GM18517 (cell line): ENCODE data around the gene ITGB1.

Experiments used
- ATAC-seq: cut with Tn5 transposase; IDR thresholded peaks from one replicate; pipeline ENCODE4 v1.9.1; 2021; ENCODE audit warnings: mild to moderate bottlenecking, moderate library complexity; ENCODE audit not compliant: unreplicated experiment

Gene ITGB1

DNA sequence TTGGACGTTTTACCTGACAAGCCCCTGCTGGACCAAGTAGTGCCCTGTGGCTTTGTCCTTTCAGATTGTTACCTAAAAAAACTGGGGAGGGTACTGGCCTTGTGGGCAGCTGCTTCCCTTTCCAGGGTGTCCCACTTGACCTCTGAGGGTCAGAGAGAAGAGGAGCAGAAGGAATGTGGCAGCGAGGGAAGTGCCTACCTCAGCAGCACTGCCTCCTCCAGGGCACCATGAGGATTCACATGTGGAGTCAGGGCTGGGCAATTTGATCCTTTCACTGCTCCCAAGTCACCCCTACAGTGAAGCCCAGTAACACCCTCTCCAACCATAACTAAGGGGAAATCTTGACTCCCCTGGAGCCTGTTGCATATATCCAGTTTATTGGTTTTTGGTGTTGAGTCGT lies 64.6 kb downstream of the ITGB1 start:
- ATAC-seq, result no peak

DNA sequence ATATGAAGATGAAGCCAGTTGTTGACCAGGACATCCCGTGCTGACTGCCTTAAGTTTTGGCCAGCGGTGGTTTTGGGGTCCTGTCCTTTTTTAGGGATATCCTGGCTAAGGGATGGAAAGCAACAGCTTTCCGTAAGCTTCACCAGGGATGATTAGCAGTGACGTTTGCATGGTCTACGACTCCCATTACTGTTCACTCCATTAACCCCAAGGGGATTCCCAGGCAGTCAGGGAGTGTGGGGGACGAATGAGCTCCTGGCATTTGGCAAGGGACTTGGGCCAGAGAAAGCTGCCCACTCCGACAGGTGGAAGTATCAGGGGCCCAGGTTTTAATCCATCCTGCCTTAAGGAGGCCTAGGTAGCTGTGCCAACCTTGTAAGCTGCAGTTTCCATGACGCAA lies 66.8 kb downstream of the ITGB1 start:
- no peak for ATAC-seq

DNA sequence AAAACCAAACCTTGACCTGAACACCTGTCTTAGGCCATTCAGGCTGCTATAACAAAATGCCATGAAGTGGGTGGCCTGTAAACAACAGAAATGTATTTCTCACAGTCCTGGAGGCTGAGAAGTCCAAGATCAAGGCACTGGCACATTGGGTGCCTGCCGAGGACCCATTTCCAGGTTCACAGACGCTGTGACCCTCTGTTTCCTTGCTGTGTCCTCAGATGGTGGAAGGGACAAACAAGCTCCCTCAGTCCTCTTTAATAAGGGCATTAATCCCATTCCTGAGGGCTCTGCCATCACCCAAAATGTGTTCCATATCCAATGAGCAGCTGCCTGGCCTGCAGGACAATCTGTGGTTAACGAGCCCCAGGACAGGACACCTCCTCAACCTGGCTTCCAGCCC lies 67.6 kb downstream of the ITGB1 start:
- no peak for ATAC-seq

DNA sequence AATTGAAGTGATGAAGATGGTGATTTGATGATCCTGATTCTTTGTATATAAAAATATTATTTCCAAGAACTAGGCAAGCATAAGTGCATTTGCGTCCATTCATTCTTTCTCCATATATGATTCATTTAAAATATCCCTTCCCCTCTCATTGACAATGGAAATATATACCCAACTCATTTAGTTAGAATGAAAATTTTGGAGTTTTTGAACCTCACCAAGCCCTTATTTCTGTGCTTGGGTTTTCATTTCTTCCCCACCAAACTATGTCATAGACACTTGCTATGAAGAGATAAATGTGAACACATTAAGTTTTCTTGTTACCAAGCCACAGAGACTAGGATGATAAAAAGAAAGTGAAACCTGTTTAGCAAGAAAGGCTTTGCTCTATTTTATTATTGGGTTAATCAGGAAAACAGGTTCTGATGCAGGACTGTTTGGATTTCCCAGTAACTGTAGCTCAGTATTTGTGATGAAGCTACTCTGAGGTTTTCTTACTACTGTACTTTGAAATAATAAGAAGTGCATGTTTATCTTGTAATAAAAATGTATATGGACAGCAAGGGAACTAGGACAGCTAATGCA lies 68.3 kb downstream of the ITGB1 start:
- no peak for ATAC-seq

DNA sequence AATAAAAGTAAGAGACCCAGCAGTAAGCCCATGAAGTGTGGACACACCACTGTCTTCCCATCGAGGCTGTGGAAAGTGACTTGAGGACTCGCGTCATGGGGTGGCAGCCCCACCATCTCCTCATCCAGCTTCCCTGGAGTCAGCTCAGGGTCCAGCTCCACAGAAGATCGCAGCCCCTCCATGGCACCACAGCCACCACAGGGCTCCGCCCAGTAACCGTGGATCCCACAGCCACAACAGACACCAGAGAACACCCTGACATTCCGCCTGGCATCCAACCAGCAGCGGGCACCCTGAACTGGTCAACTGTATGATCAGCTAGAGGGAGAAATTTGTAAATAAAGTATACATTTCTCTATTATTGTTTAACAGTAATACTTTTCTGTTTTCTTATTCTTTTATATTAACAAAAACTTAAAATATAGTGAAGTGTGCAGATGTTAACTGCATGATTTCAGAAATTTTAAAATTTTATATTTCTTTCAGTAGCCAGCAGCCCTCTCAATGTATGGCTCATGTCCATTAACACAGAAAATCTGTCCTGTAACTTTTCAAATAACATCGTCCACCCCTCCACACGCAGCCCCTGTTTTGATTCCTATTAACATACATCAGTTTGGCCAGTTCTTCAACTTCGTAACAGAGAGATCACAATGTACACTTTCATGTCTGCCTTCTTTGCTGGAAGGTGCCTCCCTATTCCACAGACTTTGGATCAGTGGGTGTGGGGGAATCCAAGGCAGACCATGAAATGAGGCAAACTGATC lies 69.7 kb downstream of the ITGB1 start:
- no peak for ATAC-seq

DNA sequence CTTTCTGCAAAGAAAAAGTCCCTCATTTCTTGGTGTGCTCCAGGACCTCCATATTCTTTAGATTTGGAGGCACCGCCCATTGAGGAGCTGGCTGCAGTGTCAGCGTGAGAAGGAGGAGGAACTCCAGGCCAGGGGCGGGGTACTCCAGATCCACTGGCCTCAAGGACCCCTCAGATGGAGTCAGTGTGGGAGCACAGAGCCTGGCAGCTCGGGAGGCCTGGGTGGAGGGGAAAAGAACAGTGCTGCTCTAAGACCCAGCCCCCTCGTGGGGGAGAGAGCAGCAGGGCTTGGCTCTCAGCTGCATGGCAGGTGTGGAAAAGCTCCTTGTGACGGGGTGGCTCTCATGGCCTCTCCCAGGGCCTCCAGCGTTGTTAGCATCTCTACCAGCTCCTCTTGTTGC lies 70.5 kb downstream of the ITGB1 start:
- no peak for ATAC-seq

DNA sequence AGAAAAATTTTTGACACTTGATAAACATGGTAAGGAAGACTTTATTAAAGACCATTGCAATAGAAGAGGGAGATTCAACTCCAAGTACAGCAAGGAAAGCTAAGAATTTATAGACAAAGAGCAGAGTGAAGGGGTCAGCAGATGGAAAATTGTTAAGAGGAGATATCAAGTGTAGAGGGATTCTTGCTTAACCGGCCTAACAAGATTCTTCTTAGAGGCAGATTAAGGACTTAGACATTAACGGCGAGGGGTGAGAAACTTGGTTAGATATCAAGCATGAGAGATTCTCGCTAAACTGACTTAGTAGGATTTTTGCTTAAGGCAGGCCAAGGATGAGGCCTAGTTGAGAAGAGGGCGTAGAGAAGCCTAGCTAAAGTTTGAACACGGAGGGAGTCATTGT lies 76.0 kb downstream of the ITGB1 start:
- ATAC-seq, result no peak

DNA sequence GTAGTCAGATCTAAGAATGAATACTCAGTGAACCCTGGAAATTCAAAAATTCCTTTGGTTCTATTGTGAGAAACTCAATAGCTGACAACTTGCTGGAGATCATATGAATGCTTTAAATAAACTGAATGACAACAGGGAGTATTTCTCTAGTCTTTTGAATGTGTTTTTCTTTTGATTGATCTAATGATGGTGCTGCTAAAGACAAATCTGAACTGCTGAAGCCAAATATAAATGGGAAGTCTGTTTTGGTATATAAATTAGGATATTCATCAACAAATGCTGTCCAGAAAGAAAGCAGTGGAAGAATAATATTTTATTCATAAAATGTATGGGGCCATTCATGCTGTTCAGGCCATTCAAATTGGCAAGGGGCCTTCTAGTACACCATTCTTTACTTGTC lies 79.4 kb downstream of the ITGB1 start:
- ATAC-seq, result no peak

DNA sequence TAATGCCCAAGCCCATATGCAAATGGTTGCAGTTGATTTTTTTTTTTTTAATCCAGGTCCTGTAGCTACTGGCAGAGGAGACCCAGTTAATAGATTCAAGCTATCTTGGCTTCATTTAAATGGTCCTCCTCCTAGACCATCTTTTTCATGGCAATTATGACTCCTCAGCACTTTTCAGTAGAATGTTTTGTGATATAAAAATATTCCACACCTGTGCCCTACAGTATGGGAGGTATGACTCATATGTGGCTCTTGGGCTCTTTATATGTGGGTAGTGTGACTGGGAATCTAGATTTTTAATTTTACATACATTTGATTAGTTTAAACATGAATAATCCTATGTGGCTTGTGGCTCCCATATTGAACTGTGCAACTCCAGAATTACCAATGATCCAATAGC lies 80.1 kb downstream of the ITGB1 start:
- ATAC-seq, result no peak

DNA sequence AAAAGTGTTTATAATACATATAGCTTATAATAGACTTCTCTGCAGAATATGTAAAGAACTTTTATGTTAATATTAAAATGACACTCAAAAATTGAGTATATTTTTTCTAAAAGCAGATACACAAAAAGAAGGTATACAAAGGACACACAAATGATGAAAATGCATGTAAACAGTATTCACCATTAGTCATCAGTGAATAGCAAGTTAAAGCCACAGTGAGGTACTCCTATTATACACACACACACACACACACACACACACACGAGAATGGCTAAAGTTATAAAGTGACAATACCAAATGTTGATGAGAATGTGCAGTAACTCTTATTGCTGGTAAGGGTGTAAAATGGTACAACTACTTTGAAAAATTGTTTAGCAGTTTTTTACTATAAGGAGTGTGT lies 92.9 kb downstream of the ITGB1 start:
- no peak for ATAC-seq

DNA sequence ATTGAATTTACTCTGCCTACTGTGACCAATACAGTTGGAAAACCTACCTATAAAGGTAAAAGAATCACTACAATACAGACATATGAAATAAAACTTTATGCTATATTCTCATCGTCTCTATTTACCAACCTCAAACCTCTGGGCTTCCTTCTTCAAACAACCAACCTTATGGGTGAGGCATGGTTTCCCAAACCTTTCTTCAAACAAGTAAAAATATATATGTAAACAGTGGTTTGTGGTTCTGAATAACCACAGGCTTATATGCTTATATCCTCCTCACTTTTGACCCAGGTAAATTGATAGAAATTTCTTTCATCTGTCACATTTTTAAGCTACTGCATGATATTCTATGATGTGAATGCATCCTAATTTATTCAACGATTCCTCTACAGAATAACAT lies 103.6 kb downstream of the ITGB1 start:
- no peak for ATAC-seq

DNA sequence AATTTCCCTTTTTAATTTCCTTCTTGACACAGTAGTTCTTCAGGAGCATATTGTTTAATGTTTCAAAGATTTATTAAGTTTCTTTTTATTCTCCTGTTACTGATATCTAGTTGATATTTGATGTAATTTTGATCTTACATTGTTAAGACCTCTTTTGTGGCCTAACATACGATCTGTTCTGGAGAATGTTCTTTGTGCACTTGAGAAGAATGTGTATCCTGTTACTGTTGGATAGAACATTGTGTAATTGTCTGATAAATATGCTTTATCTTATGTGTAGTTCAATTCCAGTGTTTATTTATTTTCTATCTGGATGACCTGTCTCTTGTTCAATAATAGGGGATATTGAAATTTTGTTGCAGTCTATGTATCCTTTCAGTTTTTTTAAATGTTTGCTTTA lies 106.7 kb downstream of the ITGB1 start:
- ATAC-seq, result no peak
